NCI-H2081 treated with DMSO at 0.1 percent for 48 hours (cell line): ENCODE results near the gene PRKAA1.
A peak's percentile ranks its signal among the peaks of the same experiment; 100 is the strongest.

ENCODE experiments used
- DNase-seq: peaks from one replicate; lab custom pipeline; 2025; lab: John Stamatoyannopoulos, UW

Gene PRKAA1

DNA sequence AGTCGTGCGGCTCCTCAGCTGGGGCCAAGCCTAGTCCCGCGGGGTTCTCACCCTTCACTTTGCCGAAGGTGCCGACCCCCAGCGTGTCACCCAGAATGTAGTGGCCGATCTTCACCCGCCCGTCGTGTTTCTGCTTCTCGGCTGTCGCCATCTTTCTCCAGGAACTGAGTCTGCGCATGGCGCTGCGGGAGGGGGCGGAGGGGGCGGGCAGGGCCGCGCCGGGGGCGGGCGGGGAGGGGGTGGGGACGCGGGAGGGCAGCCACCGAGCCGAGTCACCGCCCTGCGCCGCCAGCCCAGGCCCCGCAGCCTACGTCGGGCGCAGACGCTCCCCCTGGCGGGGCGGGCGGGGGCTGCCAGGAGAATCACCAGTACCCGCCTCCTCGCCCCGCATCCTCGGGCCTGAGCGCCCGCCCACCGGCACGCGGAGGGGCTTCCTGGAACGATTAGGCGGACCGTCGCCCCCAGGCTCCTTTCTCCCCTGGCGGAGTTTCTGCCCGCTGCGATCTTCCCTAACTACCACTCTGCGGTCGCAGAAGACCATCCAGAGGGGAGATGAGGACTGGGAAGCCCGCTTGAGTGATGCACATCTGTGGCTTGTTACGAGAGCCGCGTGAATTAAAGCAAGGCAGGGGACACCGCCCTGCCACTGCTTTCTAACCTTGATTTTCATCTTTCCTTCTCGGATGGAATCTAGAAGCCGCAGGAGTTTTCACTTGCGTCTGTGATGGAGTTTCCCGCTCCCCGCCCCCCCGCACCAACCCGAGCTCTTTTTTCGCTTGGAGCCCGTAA, at the start of gene PRKAA1:
TSS of gene PRKAA1 (minus strand) at position 363 of the 789 bp plus-strand sequence. CDS start at position 178, 185 bp downstream.
- DNase-seq, result peak; percentile 77

DNA sequence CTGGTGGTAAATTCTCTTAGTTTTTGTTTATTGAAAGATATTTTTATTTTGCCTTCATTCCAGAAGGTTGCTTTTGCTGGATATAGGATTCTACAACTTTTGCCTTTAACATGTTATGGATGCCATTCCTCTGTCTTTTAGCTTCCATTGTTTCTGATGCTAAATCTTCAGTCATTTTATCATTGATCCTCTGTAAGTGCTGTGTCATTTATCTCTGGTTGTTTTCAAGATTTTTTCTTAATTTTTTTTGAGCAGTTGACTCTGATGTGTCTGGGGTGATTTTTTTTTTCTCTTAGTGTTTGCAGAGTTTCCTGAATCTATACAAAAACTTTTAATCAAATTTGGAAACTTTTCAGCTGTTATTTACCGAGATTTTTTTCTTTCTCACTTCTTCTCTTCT, 49.4 kb upstream of the PRKAA1 start:
- DNase-seq, result no peak

DNA sequence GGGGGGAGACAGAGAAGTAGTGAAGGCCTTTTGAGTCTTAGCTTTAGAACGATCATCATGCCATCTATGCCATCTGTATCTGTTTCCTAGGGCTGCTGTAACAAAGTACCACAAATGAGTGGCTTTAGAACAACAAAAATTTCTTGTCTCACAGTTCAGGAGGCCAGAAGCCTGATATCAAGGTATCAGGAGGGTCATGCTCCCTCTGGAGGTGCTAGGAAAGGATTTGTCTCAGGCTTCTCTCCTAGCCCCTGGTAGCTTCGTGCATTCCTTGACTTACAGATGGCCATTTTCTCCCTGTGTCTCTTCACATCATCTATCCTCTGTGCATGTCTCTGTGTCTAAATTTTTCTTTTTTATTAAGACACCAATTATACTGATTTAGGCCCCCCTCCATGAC, 48.2 kb upstream of the PRKAA1 start:
- DNase-seq, result no peak

DNA sequence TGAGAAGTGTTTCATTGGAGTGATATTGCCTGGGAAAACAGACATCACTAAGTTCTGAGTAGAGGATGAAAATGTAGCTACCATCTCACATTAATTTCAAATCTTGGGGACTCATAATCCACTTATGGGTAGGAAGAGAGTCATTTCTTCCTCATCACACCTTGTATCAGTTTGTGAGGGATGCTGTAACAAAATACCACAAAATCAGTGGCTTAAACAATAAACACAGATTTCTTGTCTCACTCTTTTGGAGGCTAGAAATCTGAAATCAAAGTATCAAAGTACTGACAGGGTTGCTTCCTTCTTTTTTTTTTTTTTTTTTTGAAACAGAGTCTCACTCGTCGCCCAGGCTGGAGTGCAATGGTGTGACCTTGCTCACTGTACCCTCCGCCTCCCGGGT, 46.4 kb upstream of the PRKAA1 start:
- DNase-seq, result no peak

DNA sequence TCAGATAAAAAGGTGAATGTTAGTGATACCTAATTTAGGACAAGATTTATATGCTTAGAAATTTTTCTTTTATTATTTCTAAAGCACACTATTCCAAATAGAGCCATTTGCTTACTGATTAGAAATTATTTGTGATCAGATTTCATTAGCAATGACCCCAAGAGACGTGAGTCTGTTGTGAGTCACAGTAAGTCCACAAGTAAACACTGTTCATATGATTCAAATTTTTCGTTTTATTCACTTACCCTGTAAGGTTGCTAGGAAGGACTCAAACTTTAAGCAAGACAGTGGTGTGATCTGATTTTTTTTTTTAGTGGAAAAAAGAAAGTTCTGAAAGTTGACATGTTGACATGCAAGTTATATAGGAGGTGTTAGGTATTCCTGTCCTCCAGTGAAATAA, 44.2 kb upstream of the PRKAA1 start:
- no peak for DNase-seq

DNA sequence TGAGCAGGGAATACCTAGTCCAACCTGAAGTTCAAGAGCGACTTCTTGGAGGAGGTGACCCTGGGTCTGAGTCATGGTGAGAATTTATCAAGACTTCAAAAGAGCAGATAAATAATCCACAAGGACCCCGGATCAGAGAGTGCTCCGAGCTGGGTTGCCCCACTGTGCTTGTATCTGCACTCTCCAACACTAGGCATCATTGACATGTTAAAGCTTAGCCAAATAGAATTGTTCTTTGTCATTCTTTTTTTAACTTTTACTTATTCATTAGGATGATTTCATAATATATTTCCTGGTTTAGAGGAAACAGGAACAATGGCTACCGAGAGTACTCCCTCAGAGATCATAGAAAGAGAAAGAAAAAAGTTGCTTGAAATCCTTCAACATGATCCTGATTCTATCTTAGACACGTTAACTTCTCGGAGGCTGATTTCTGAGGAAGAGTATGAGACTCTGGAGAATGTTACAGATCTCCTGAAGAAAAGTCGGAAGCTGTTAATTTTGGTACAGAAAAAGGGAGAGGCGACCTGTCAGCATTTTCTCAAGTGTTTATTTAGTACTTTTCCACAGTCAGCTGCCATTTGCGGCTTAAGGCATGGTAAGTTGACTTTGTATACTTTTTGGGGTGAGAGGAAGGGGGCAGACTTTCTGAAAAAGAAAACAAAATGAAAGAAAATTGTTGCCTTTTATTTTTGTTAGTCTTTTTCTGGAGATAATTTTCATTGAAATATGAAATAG, 43.1 kb upstream of the PRKAA1 start, which contains the start of gene CARD6:
TSS of gene CARD6 (plus strand) at position 300 of the 738 bp plus-strand sequence. CDS start at position 316, 16 bp downstream.
- no peak for DNase-seq

DNA sequence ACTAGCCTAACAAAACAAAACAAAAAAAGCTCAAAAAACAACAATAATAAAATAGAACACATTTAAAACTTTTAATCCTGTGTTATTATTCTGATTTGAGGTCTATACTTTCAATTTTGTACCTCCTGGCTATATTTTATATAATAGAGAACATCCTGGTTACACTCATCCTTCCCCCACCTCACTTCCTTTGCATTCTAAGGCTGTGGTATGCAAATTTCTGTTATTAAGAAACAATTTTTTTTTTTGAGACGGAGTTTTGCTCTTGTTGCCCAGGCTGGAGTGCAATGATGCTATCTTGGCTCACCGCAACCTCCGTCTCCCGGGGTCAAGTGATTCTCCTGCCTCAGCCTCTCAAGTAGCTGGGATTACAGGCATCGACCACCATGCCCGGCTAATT, 39.9 kb upstream of the PRKAA1 start:
- DNase-seq, result no peak

- peak; percentile 97 for DNase-seq
These were observed 36.9 kb upstream of the PRKAA1 start, which contains the start of gene RPL37 for GRCh38 chr5:40834849-40835787. RPL37 (minus strand) TSS chr5:40835222; CDS start chr5:40835185, 37 bp downstream.

DNA sequence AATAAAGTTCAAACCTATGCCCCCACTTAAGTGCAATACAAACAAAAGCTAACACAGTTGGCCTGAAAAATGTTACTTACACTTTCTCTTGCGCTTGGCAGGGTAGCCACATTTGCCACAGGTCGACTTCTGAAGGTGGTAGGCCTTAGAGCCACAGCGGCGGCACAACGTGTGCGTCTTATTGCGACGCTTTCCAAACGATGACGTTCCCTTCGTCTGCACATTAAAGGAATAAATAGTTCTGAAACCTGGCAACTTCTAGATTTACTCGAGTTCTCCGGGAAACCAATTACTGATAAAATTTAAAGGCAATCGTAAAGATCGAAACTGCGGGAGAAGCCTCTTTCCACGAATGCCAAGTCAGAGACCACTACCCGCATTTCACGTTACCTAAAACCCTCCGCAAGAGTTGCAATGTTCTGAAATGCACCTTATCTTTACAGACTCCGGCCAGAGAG, 36.2 kb upstream of the PRKAA1 start:
- no peak for DNase-seq

GRCh38 chr5:40833712-40834229, 35.6 kb upstream of the PRKAA1 start:
- no peak for DNase-seq

- no peak for DNase-seq
These were observed 34.2 kb upstream of the PRKAA1 start for GRCh38 chr5:40832345-40832744.

GRCh38 chr5:40831346-40832210, 33.4 kb upstream of the PRKAA1 start:
- no peak for DNase-seq

DNA sequence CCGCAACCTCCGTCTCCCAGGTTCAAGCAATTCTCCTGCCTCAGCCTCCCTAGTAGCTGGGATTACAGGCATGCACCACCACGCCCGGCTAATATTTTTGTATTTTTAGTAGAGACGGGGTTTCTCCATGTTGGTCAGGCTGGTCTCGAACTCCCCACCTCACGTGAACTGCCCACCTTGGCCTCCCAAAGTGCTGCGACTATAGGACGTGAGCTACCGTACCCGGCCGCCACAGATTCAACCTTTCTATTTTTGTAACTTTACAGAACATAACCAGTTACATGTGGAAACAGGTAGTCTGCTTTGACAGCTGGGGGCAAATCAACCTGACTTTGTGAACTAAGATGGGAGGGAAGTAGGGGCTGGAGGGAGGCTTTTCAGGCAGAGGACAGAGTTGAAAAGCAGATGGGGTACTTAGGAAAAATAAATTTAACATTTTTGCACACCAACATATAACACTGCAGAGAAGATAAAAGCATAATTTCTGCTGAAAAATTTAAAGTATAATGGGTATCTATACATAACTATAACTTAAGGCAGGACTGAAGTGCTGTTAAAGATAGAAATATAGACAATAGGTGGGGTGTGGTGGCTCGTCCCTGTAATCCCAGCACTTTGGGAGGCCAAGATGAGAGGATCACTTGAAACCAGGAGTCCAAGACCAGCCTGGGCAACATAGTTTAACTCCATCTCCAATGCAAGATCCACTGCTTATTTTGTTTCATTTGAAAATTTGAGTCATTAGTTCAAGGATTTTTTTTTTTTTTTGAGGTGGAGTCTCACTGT, 31.8 kb upstream of the PRKAA1 start:
- no peak for DNase-seq

DNA sequence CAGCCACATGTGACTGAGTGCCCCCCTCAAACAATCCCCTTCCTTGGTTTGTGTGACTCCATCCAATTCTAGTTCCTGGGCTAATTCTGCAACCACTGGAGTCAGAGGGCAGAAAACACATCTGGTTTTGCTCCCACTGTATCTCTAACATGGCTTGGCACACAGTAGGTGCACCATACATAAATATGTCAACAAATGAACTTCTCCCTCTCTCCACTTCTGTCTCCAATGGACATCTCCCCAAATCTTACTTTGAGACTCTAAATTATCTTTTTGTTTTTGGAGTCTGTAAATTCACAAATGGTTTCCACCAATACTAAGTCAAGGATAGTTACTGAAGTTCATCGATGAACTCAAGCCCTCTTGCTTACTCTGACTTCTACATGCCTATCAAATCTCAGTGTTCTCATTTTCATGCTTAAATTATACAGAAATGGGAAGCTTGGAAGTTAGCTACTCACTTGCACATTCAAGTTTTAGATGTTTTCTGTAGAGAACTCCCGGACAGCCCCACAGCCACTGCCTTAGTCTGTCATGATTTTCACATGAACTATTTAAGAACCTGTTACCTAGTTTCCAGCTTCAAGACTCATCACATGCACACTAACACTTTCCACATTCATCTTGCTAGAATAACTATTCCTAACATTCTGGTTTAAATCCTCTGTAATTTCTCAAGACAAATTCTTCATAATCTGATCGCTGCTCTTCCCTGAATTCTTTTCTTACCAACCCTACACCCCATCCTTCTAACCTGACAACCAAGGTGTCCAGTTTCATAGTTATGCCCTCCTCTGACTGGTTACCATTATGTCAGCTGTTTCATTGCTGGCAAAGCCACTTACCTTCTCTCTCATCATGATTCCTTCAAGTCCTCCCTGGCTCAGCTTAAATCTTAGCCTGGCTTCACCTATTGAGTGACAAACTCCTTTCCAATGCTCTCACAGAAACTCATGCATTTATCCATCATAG, 30.8 kb upstream of the PRKAA1 start:
- DNase-seq, result no peak

DNA sequence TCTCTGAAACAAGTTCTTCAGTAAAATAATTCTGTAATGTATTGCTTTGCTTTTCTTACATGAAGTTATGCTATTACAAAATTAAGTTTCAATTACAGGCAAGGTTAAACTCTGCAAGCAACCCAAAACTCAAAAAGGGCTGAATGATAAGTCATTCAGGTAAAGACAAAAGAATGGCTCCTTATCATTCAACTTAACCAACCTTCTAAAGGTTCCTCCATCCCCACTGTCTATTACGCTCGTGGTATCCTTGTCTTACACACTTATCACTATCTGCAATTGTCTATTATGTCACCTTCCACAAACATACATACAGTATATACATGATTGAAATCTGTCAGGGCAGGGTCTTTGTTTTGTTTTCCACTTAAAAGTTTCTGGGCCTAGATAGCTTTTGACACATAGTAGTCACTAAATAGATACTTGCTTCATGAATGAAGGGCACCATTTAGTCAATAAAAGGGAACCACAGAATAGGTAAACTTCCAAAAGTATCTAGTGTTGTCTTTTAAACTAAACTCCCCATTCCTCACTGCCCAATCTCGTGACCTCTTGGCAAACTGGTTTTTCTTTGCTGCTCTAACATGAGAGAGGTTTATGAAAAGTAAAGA, 30.0 kb upstream of the PRKAA1 start:
- DNase-seq, result no peak

DNA sequence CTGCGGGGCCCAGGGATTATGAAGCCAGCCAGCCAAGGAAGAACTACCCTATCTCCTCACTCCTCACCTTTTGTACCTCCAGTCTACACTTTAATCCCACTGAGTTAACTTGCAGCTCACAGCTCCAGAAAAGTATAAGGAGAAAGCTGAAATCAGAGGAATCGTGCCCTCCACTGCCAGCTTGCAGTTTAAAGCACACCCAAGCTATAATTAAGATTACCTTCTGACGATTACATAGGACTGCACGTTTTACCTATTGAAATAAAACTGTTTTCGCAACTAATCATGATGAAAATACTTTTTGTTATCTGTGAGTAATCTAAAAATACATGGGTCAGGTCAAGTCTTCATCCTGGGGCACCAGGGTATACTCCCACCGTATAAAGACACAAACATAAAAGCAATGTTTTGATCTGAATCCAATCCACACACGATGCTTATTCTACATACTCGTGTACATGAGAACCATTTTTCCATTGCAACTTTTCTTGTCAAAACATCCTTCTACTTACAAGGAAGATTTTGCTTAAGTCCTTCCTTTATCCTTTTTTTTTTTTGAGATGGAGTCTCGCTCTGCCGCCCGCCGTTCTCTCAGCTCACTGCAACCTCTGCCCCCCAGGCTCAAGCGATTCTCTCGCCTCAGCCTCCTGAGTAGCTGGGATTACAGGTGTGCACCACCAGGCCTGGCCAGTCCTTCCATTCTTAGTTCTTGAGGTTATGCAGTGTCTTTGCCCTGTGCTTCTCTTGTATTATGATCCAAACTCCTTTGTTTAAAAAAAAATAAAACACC, 29.2 kb upstream of the PRKAA1 start:
- DNase-seq, result no peak

GRCh38 chr5:40826489-40827187, 28.5 kb upstream of the PRKAA1 start:
- no peak for DNase-seq
